Transverse colon (tissue), 4 donors: ENCODE results near the gene ARHGEF4. TPM values are rescaled to one million over a fixed set of nuclear protein-coding genes. Genes with fewer than 3 reads are reported as not detected.

Source experiments
- DNase-seq: peaks from one replicate; pipeline ENCODE4 v3.0.0-alpha.2; 2019
- H3K27ac ChIP-seq, 4 donors: fragments of 200-600 bp; sonication (generic); 2 replicates each; pipeline ENCODE4 v1.5.1; 2016 to 2018; ENCODE audit warnings: inconsistent platforms in 4 of 4
- H3K27me3 ChIP-seq: fragments of 200-600 bp; sonication (generic); 2 replicates; pipeline ENCODE4 v1.5.1; 2017; ENCODE audit warnings: inconsistent platforms
- H3K36me3 ChIP-seq, 4 donors: fragments of 200-600 bp; sonication (generic); 2 replicates each; pipeline ENCODE4 v1.5.1; 2017 to 2019; ENCODE audit warnings: inconsistent platforms in 4 of 4
- H3K4me1 ChIP-seq, 4 donors: fragments of 200-600 bp; sonication (generic); 2 replicates each; pipeline ENCODE4 v1.5.1; 2017 to 2020; ENCODE audit warnings: inconsistent platforms in 4 of 4
- H3K4me3 ChIP-seq, 4 donors: fragments of 200-600 bp; sonication (generic); 1 replicate in 1 of 4; 2 replicates in 3 of 4; pipeline versions ENCODE4 v1.5.1 to v1.6.1; 2017 to 2019; ENCODE audit warnings: inconsistent platforms in 4 of 4
- H3K9me3 ChIP-seq, 2 donors: fragments of 200-600 bp; sonication (generic); 2 replicates each; pipeline ENCODE4 v1.5.1; 2017 to 2019; ENCODE audit warnings: inconsistent platforms in 2 of 2
- EP300 ChIP-seq: sonication (generic); formaldehyde crosslinking; IDR thresholded peaks from one replicate; pipeline ENCODE4 v1.6.1; 2017; ENCODE audit warnings: antibody characterized with exemption, low read depth
- POLR2A ChIP-seq: fragments of 450-650 bp; IDR thresholded peaks from one replicate; pipeline ENCODE4 v1.6.1; 2016; ENCODE audit warnings: antibody characterized with exemption, mild to moderate bottlenecking, moderate library complexity
- POLR2AphosphoS5 ChIP-seq, 3 donors: sonication (generic); formaldehyde crosslinking; IDR thresholded peaks; one replicate each; pipeline ENCODE4 v1.6.1; 2016; ENCODE audit warnings: antibody characterized with exemption in 3 of 3
- WGBS, 2 donors: methylation state at CpG; one replicate each; pipeline ENCODE4 v1.1.5; 2018; ENCODE audit warnings: low coverage in 1 of 2; 5-methylcytosine and 5-hydroxymethylcytosine counted together
- in situ Hi-C, 4 donors: fragments of 200-750 bp; cut with MboI; loops; one replicate each; pipeline versions ENCODE4 v1.15.0 to v1.15.1; 2017; ENCODE audit warnings: low sequenced_read_pairs in 3 of 4, low pct_ligation_motif_present in 1 of 4, low pct_unique_long_range_greater_than_20kb in 1 of 4
- intact Hi-C: fragments of 100-400 bp; cut with DNase I; formaldehyde crosslinking; loops from one replicate; pipeline ENCODE4 v1.15.1; 2023; ENCODE audit warnings: low total_unique reads
- total RNA-seq, 4 donors: library from RNA; depleted of rRNA; stranded (reverse); fragments of >200 nt; gene quantifications; one replicate each; pipeline ENCODE4 v1.1.0, GENCODE V29; 2016
- TF ChIP-seq, protein P1 (sequence below), 5 experiments: fragments of 200-600 bp in 3 of 5; fragments of 450-650 bp in 2 of 5; sonication (generic) in 3 of 5; IDR thresholded peaks; 1 replicate in 2 of 5; 2 replicates in 3 of 5; pipeline ENCODE4 v1.5.1; 2016 to 2017; ENCODE audit warnings: antibody characterized with exemption in 5 of 5, inconsistent platforms in 3 of 5, mild to moderate bottlenecking in 2 of 5, moderate library complexity in 1 of 5

Gene ARHGEF4
- total RNA-seq, 4 donors from 2014 or later: 1.2 to 16.8 (median 1.7) TPM

GRCh38 chr2:130851624-130852382 is 15.1 kb downstream of the ARHGEF4 start:
- no peaks in the 10 kb centered on the region for H3K36me3 ChIP-seq
- 54 to 64% methylated on average over 3 to 13 of the region's 14 CpGs for WGBS, 2 donors
- H3K27ac ChIP-seq: no peak overlapping the region
- H3K4me1 ChIP-seq: no peaks in the 10 kb centered on the region
- H3K9me3 ChIP-seq: no peaks in the 10 kb centered on the region
- TF ChIP-seq EP300 (no peak), POLR2A (no peak), POLR2AphosphoS5 (IDR thresholded peaks at IDR 0.05) (no peak)
- TF ChIP-seq, protein P1, sequence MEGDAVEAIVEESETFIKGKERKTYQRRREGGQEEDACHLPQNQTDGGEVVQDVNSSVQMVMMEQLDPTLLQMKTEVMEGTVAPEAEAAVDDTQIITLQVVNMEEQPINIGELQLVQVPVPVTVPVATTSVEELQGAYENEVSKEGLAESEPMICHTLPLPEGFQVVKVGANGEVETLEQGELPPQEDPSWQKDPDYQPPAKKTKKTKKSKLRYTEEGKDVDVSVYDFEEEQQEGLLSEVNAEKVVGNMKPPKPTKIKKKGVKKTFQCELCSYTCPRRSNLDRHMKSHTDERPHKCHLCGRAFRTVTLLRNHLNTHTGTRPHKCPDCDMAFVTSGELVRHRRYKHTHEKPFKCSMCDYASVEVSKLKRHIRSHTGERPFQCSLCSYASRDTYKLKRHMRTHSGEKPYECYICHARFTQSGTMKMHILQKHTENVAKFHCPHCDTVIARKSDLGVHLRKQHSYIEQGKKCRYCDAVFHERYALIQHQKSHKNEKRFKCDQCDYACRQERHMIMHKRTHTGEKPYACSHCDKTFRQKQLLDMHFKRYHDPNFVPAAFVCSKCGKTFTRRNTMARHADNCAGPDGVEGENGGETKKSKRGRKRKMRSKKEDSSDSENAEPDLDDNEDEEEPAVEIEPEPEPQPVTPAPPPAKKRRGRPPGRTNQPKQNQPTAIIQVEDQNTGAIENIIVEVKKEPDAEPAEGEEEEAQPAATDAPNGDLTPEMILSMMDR (IDR thresholded peaks at IDR 0.05): no peak
- intact Hi-C loops: no loop called here
- H3K27me3 ChIP-seq: no peaks in the 10 kb centered on the region
- DNase-seq: no peak
- no peak overlapping the region for H3K4me3 ChIP-seq
- in situ Hi-C loops: no loop called here

DNA sequence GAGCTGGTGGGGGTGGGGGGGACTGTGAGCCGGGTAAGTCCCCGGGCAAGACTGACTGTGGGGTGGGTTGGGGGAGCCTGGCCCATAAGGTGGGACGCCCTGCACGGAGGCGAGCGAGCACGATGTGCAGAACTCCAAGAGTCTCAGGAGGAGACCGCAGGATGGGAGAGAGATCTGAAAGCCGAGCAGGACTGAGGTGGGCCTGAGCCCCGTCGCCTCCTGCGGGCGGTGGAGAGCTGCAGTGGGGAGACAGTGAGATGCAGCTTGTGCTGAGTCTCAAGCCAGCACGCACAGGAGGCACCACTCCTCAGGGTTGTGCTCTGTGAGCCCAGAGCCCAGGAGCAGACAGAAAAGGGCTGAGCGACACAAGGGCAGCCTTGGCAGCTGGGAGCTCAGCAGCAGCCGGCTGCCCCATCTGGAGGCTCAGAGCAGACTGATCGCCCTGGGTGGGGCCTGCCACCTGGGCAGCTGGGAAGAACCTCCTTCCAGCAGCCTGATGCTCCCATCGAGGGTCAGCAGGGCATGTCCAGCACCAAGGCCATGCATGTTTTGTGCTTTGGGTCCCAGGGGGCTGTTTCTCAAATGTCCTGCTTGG is 15.9 kb downstream of the ARHGEF4 start:
- in situ Hi-C loops: no loop called here
- Histone ChIP-seq H3K4me3 (no peak overlapping the region), H3K4me1 (no peaks in the 10 kb centered on the region), H3K27ac (no peak overlapping the region), H3K9me3 (no peaks in the 10 kb centered on the region), H3K27me3 (no peaks in the 10 kb centered on the region), H3K36me3 (no peaks in the 10 kb centered on the region)
- no peak for DNase-seq
- intact Hi-C loops: no loop called here
- TF ChIP-seq, protein P1 (IDR thresholded peaks at IDR 0.05): no peak
- TF ChIP-seq POLR2A (no peak), POLR2AphosphoS5 (IDR thresholded peaks at IDR 0.05) (no peak)
- WGBS, 2 donors: 93% methylated on average over 15 of the region's 18 CpGs; no CpG with 5 or more reads in 1 of the 2 donors

GRCh38 chr2:130853391-130853790 is 16.7 kb downstream of the ARHGEF4 start:
- Histone ChIP-seq H3K27me3 (no peaks in the 10 kb centered on the region), H3K36me3 (no peaks in the 10 kb centered on the region), H3K4me3 (no peak overlapping the region), H3K27ac (no peak overlapping the region), H3K9me3 (no peaks in the 10 kb centered on the region), H3K4me1 (no peaks in the 10 kb centered on the region)
- TF ChIP-seq EP300 (no peak), POLR2AphosphoS5 (IDR thresholded peaks at IDR 0.05) (no peak), POLR2A (no peak)
- TF ChIP-seq, protein P1 (IDR thresholded peaks at IDR 0.05): no peak
- 78% methylated on average over 8 of the region's 8 CpGs; no CpG with 5 or more reads in 1 of the 2 donors for WGBS, 2 donors
- in situ Hi-C loops (no loop called here), intact Hi-C loops (no loop called here)
- no peak for DNase-seq

DNA sequence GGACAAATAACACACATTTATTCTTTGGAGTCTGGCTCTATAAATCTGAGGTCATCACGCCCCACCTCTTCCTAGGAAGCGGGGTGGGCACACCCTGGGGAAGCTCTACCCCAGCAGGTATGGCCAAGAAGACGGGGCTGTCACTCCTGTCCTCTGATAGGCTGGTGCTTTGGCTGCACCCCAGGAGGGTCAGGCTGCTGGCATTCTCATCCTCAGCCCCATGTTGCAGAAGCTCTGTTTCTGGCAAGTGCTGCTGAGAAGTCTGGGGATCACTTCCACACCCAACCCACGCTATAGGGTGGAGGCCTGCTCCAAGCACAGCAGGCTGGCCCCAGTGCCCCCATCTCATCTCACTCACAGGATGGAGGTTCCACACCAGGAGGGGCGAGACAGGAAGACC is 17.6 kb downstream of the ARHGEF4 start:
- intact Hi-C loops (no loop called here), in situ Hi-C loops (no loop called here)
- Histone ChIP-seq H3K9me3 (no peaks in the 10 kb centered on the region), H3K36me3 (no peaks in the 10 kb centered on the region), H3K27me3 (no peaks in the 10 kb centered on the region), H3K4me3 (no peak overlapping the region), H3K4me1 (no peaks in the 10 kb centered on the region), H3K27ac (no peak overlapping the region)
- DNase-seq: no peak
- WGBS, 2 donors: 71 to 80% methylated on average over 1 to 5 of the region's 5 CpGs
- TF ChIP-seq EP300 (no peak), POLR2A (no peak), POLR2AphosphoS5 (IDR thresholded peaks at IDR 0.05) (no peak)
- TF ChIP-seq, protein P1 (IDR thresholded peaks at IDR 0.05): no peak
